AG04450 (cell line): ENCODE data around the gene CLEC20A. TPM values are rescaled to one million over a fixed set of nuclear protein-coding genes. Genes with fewer than 3 reads are reported as not detected.

Experiments
- CTCF ChIA-PET: fragments of 300-600, 350-600 bp; formaldehyde crosslinking; extraction: SDS; loops from one replicate; lab custom pipeline; 2022; ENCODE audit warnings: antibody characterized with exemption, inconsistent platforms; lab: Charles Lee
- POLR2A ChIA-PET: fragments of 350-600 bp; formaldehyde crosslinking; extraction: SDS; loops from one replicate; lab custom pipeline; 2021; ENCODE audit warnings: antibody characterized with exemption, inconsistent platforms; lab: Yijun Ruan, JAX
- DNase-seq: peaks from one replicate; pipeline ENCODE4 v3.0.0-alpha.2; 2011; ENCODE audit warnings: low read depth, low spot score
- H3K27ac ChIP-seq: one replicate; pipeline ENCODE4 v1.5.1; 2012; ENCODE audit warnings: low read depth, low read length, control low read depth
- H3K27me3 ChIP-seq: one replicate; pipeline ENCODE4 v1.6.0; 2012; ENCODE audit warnings: low read length; ENCODE audit not compliant: control insufficient read depth, insufficient read depth
- H3K4me3 ChIP-seq: 2 replicates; pipeline ENCODE4 v1.5.1; 2011; ENCODE audit warnings: mild to moderate bottlenecking, low read depth, low read length, control low read depth
- H3K9me3 ChIP-seq: 2 replicates; pipeline ENCODE4 v1.5.1; 2012; ENCODE audit warnings: low read length; ENCODE audit not compliant: control insufficient read depth, insufficient read depth
- CTCF ChIP-seq: IDR thresholded peaks from 2 replicates; pipeline ENCODE4 v1.5.1; 2011; ENCODE audit warnings: low read depth, low read length, control low read depth, inconsistent platforms
- polyA plus RNA-seq: library from polyadenylated mRNA; depleted of rRNA; stranded (reverse); fragments of >200 nt; gene quantifications from 2 replicates; pipeline ENCODE4 v1.2.3, GENCODE V29; 2011

Gene CLEC20A
- polyA plus RNA-seq, 1 experiment: not detected

DNA sequence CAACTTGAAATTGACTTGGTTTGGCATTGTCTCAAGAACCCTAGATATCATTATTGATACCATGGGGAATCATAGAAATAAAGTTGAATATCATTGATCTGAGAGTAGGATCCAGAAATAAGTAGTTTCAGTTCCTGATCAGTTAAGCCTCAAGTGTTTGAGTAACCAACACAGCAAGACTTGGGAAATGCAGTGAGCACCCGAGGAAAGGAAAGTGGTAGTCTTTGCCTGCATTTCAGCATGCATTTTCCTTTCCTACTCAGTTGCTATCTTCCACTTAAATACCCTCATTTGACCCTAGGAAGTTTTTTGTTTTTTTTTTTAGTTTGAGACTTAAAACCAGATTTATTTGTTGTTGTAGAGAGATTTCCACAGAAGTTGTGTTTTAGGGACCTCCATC, 18.9 kb downstream of the CLEC20A start:
- H3K27me3 ChIP-seq: no peaks in the 10 kb centered on the region
- TF ChIP-seq CTCF: no peak
- ChIA-PET CTCF (interaction anchor here (5.9 kb wide), 1 partner anchor 23 kb away, joined by 38 read pairs; no protein-coding TSS in a partner anchor), POLR2A (no interaction called here)
- H3K9me3 ChIP-seq: no peaks in the 10 kb centered on the region
- no peak for DNase-seq
- H3K27ac ChIP-seq: no peak overlapping the region
- H3K4me3 ChIP-seq: no peak overlapping the region

DNA sequence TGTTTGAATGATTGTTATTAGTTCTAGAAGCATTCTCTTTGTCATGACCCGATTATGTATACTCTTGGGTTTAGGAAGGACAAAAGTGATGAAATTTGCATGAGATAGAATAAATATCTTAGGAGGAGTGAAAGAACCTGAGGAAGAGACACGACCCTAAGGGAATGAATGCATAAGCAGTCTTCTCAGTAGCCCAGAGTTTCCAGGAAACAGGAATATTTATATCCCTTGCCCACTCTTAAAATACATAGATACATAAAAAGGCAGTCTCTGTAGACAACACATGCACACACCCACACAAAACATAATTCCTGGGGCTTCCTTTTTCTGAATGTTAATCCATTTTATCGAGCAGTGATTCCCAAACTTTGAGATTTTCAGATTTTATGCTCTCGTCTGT, 19.4 kb downstream of the CLEC20A start:
- no peaks in the 10 kb centered on the region for H3K27me3 ChIP-seq
- no peak overlapping the region for H3K4me3 ChIP-seq
- ChIA-PET POLR2A (interaction anchor here (0.6 kb wide), 1 partner anchor 111 kb away, joined by 3 read pairs; no protein-coding TSS in a partner anchor), CTCF (interaction anchor here (1.0 to 4.2 kb wide), 2 partner anchors 10 to 24 kb away, joined by 3 to 42 read pairs; no protein-coding TSS in a partner anchor)
- no peak for TF ChIP-seq CTCF
- no peak overlapping the region for H3K27ac ChIP-seq
- no peaks in the 10 kb centered on the region for H3K9me3 ChIP-seq
- no peak for DNase-seq

- no peaks in the 10 kb centered on the region for H3K27me3 ChIP-seq
- DNase-seq: no peak
- ChIA-PET POLR2A (no interaction called here), CTCF (interaction anchor here (4.8 kb wide), 1 partner anchor 29 kb away, joined by 32 read pairs; no protein-coding TSS in a partner anchor)
- no peaks in the 10 kb centered on the region for H3K9me3 ChIP-seq
- no peak overlapping the region for H3K4me3 ChIP-seq
- TF ChIP-seq CTCF: no peak
- H3K27ac ChIP-seq: no peak overlapping the region
These were observed 24.2 kb downstream of the CLEC20A start for GRCh38 chr1:178472531-178472930.

DNA sequence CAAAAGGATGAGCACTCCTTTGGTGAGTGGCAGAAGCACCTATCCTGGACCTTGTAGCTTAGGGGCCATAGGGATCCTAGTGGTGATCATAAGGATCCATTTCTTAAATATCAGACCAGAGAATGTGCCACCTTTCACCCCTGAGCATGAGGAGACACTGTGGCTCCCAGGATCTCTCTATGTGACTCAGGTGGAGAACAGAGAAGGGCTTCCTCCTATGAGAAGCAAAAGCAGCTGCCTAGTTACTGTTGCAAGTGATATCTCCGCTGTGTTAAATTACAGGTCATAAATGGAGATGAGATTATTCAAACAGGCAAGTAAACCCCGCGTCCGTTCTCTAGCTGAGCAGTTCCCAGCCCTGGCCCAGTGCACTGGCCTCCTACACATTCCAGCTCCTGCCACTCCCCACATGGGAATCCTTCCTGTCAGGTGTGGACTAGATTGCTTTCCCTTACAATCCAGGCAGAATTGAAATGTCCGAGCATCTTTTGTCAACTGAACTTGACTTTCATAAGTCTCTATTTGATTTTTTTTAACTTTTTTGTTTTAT, 26.3 kb downstream of the CLEC20A start:
- DNase-seq: no peak
- no peak overlapping the region for H3K27ac ChIP-seq
- no peaks in the 10 kb centered on the region for H3K9me3 ChIP-seq
- no peaks in the 10 kb centered on the region for H3K27me3 ChIP-seq
- TF ChIP-seq CTCF: no peak
- H3K4me3 ChIP-seq: no peak overlapping the region
- ChIA-PET CTCF (interaction anchor here (4.8 kb wide), 1 partner anchor 31 kb away, joined by 32 read pairs; no protein-coding TSS in a partner anchor), POLR2A (no interaction called here)

DNA sequence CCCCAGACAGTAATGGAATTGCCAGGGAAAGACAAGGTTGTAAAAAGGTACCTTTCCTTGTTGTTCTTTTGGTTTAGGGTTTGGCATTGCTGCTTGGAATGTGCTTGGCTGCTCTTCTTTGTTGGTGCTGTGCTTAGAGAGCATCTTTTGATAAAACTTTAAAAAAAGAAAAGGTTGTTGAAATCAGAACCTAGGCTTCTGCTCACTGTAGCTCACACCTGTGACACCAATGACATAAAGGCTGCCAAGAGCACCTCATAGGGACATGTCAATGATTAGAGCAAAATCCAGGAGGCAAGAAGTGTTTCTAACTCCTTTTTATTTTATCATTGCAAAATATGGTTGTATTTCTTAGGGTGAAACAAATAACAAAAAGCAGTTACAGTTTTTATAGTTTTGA, 28.9 kb downstream of the CLEC20A start:
- no peaks in the 10 kb centered on the region for H3K9me3 ChIP-seq
- ChIA-PET POLR2A (no interaction called here), CTCF (no interaction called here)
- H3K4me3 ChIP-seq: no peak overlapping the region
- DNase-seq: no peak
- TF ChIP-seq CTCF: no peak
- H3K27me3 ChIP-seq: no peaks in the 10 kb centered on the region
- H3K27ac ChIP-seq: no peak overlapping the region
